Measurements from ENCODE around the gene KLHL10. TPM values are rescaled to one million over a fixed set of nuclear protein-coding genes. Genes with fewer than 3 reads are reported as not detected.

KLHL10 gene
- total RNA-seq, 1 donor from 2014 or later: 0.15 TPM

DNA sequence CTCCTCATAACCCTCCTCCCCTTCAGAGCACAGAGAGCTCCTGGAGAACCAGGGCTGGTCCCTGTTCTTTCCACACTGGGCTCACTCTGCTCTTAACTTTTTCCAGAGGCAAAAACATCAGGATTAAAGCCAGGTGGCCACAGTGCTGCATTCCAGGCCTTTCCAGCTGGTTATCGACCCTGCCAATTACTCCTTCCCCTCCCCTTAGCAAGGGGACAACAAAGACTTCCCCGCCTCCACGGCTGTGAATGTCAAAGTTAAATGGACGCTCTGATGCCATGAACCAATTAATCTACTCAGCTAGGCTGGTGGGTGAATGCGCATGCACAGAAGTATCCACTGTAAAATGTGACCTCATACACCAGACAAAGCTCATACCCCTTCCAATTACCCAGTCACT is 58.0 kb downstream of the KLHL10 start:
- no peak for DNase-seq (ENCODE audit: low read depth)

DNA sequence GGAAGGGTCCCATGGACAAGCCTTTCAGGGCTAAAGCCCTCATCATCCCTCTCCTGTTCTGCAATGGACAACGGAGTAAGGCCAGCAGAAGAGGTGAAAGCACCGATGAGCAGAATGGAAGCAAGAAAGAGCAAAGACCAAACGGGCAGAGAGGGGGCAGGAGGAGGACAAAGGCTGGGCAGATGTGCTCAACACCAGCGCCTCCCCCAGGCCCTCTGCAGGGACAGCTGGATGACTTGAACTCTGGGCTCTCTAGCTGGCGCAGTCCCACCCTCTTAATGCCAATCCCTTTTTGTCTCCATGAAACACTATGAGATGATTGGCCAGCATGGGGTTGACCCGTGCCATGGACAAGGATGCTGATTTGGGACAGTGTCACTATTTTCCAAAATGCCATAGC is 59.1 kb downstream of the KLHL10 start:
- DNase-seq (ENCODE audit: low read depth): no peak

Other genes with a start within 250 kb of the KLHL10 start
- gene KRT16, start 225.1 kb upstream of the KLHL10 start, total RNA-seq: 0.70 and 7.5 TPM in 2 replicates
- 4.1 and 95.2 TPM in 2 replicates for gene KRT17, start 213.2 kb upstream of the KLHL10 start, total RNA-seq
- 65.3 and 499 TPM in 2 replicates for gene EIF1, start 148.9 kb upstream of the KLHL10 start, total RNA-seq
- not detected in 2 replicates for gene GAST, start 125.5 kb upstream of the KLHL10 start, total RNA-seq
- 0.17 and 0.45 TPM in 2 replicates for gene HAP1, start 103.2 kb upstream of the KLHL10 start, total RNA-seq
- 268 and 464 TPM in 2 replicates for gene JUP, start 51.1 kb upstream of the KLHL10 start, total RNA-seq
- 32.3 and 42.5 TPM in 2 replicates for gene P3H4, start 25.9 kb upstream of the KLHL10 start, total RNA-seq
- 40.8 and 148 TPM in 2 replicates for gene FKBP10, start 24.8 kb upstream of the KLHL10 start, total RNA-seq
- 43.4 and 74.0 TPM in 2 replicates for gene NT5C3B, start 1.6 kb upstream of the KLHL10 start, total RNA-seq
- gene KLHL11, start 27.6 kb downstream of the KLHL10 start, total RNA-seq: 30.6 and 39.7 TPM in 2 replicates
- gene ACLY, start 81.1 kb downstream of the KLHL10 start, total RNA-seq: 343 and 387 TPM in 2 replicates
- gene ODAD4, start 92.8 kb downstream of the KLHL10 start, total RNA-seq: 0.35 and 2.2 TPM in 2 replicates
- 51.4 and 78.5 TPM in 2 replicates for gene CNP, start 129.0 kb downstream of the KLHL10 start, total RNA-seq
- 67.6 and 107 TPM in 2 replicates for gene DNAJC7, start 179.6 kb downstream of the KLHL10 start, total RNA-seq
- 33.5 and 41.4 TPM in 2 replicates for gene NKIRAS2, start 182.3 kb downstream of the KLHL10 start, total RNA-seq
- 0.35 and 0.70 TPM in 2 replicates for gene C17orf113, start 212.8 kb downstream of the KLHL10 start, total RNA-seq